Choroid plexus epithelial cell (primary cell): ENCODE measurements around the gene NFKBIB.
A peak's percentile ranks its signal among the peaks of the same experiment; 100 is the strongest.

Source experiments
- DNase-seq: peaks from one replicate; pipeline ENCODE4 v3.0.0-alpha.2; 2010; ENCODE audit warnings: low read depth
- H3K4me3 ChIP-seq: 2 replicates; pipeline ENCODE4 v1.5.1; 2011; ENCODE audit warnings: low read depth, mild to moderate bottlenecking, control low read depth, low read length, moderate library complexity
- TF ChIP-seq, protein P1 (sequence below): conservative IDR thresholded peaks from 2 replicates; pipeline ENCODE4 v1.5.1; 2011; ENCODE audit warnings: low read depth, mild to moderate bottlenecking, control low read depth, inconsistent platforms, low read length, moderate library complexity

Gene NFKBIB

DNA sequence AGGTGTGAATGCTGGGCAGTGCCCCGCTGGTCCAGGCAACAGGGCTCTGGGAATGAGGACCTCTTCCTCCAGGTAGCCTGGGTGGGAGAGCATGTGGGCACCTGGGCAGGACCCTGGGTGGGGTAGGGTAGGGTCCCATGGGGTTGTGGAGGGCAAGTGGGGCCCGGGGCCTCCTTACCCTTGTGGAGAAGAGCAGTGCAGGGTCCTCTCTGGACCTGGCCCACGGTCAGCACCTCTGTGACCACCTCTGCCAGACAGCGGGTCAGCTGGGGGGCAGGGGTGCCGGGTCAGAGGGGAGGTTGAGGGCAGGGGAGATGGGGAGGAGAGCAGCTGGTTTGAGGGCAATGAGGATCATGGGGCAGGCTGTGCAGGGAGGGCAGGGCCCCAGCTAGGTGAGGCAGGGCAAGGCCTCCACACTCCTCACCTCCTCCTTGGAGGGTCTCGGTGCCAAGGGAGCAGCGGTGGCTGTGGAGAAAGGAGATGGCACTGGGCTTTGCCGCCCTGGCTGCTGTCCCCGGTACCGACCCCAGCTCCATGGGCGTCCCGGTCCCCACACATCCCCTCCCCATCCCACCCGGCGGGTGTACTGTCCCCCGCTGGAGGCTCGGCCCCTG lies 11.7 kb downstream of the NFKBIB start:
- DNase-seq, result no peak
- TF ChIP-seq, protein P1, sequence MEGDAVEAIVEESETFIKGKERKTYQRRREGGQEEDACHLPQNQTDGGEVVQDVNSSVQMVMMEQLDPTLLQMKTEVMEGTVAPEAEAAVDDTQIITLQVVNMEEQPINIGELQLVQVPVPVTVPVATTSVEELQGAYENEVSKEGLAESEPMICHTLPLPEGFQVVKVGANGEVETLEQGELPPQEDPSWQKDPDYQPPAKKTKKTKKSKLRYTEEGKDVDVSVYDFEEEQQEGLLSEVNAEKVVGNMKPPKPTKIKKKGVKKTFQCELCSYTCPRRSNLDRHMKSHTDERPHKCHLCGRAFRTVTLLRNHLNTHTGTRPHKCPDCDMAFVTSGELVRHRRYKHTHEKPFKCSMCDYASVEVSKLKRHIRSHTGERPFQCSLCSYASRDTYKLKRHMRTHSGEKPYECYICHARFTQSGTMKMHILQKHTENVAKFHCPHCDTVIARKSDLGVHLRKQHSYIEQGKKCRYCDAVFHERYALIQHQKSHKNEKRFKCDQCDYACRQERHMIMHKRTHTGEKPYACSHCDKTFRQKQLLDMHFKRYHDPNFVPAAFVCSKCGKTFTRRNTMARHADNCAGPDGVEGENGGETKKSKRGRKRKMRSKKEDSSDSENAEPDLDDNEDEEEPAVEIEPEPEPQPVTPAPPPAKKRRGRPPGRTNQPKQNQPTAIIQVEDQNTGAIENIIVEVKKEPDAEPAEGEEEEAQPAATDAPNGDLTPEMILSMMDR, result no peak
- no peak overlapping the region for H3K4me3 ChIP-seq

DNA sequence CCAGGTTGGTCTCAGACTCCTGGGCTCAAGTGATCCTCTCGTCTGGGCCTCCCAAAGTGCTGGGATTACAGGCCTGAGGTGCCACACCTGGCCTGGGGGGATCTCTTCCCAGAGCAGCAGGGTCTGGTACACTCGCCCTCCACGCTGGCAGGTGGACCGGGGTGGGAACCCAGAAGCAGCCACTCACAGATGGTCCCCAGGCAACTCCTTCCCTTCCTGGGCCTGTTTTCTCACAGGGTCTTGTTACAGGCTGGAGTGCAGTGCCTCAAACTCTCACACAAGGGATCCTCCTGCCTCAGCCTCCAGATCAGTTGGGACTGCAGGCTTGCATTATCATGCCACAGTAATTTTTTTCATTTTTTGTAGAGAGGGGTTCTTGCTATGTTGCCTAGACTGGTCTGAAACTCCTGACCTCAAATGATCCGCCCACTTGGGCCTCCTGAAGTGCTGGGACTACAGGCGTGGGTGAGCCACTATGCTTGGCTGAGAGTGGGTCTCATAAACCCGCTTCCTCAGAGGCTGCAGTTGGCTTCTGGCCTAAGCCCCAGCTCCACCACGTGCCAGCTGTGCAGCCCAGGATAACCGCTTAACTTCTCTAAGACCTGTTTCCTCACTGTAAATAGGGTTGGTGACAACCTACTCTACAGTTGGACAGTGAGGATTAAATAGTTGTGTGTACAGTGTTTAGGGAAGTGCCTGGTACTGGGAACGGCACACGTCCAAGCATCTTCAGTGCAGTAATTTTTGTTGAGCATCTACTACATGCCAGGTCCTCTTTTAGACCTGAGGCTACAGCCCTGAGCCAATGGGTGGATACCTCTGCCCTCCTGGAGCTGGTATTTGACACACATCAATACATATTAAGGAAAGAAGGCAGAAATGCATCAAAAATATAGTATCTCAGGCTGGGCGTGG lies 13.1 kb downstream of the NFKBIB start:
- no peak overlapping the region for H3K4me3 ChIP-seq
- DNase-seq, result peak; percentile 7
- TF ChIP-seq, protein P1, result no peak

DNA sequence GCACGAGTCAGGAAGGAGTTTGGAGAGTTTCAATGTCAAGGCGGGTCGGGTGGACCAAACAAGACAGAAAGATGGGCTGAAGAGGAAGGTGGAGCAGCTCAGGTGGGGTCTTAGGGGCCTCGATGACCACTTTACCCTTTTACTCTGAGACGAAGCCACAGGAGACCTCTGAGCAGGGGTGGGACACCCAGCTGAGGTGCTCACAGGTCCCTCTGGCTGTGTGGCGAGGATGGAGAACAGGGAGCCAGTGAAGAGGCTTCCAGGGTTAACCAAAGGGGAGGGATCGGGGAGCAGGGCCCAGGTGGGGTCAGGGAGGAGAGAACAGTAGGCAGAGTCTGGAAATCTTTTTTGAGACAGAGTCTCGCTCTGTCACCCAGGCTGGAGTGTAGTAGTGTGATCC lies 14.2 kb downstream of the NFKBIB start:
- TF ChIP-seq, protein P1, result no peak
- DNase-seq, result no peak
- H3K4me3 ChIP-seq, result no peak overlapping the region

DNA sequence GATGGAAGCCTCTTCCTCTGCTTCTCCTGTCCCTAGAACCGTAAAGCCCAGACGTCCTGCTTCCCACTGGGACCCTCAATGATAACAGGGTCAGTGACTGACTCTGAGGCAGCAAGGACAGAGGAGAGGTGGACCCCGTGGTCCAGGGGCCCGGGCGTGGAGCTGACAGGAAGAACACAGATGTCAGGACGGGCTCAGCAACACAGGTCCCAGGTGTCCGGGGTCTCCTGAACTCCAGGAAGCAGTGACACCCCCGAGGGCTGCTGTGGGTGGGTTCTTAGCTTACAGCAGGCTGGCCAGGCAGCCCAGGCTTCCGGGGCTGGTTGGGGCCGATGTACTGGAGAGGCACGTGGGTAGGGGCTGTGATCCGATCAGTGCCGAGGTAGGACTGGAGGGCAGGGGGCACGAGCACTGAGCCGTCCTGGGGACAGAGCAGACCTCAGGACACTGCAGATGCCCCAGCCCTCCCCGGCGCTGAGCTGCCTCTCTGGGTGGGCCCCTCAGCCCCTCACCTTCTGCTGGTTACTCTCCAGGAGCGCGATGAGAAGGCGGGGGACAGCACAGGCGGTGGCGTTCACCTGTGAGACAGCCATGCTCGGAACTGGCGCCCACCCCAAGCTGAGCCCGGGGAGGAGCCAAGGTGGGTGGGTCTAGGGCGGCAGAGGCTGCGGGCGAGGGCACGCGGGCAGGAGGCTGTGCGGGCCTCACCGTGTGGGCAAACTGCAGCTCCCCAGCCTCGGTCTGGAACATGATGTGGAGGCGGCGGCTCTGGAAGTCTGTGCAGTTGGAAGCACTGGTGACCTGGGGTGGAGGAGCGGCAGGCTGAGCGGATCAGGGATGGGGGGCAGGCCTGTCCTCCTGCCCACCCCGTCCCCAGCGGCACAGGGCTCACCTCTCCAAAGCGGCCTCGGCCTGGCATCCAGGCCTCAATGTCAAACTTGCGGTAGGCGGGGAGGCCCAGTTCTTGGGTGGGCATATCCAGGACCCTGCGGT lies 15.9 kb downstream of the NFKBIB start:
- TF ChIP-seq, protein P1, result no peak
- no peak for DNase-seq
- no peak overlapping the region for H3K4me3 ChIP-seq

DNA sequence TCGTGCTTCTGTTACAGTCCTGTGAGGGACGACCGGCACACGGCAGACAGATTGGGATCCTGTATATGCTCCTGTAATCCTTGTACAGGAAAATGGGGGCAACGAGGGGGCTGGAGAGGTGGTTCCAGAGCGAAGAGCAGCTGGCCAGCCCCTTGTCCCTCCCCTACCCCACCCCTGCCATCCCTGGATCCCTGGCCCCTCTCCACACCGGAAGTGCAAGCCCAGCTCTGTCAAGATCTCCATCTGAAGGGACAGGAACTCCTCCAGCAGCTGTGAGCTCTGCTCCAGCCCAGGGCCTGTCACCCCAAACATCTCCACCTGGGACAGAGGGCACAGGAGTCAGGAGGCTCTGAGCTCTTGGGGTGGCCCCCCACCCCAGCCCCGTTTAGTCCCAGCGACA lies 17.7 kb downstream of the NFKBIB start:
- no peak for DNase-seq
- no peak overlapping the region for H3K4me3 ChIP-seq
- TF ChIP-seq, protein P1, result no peak

DNA sequence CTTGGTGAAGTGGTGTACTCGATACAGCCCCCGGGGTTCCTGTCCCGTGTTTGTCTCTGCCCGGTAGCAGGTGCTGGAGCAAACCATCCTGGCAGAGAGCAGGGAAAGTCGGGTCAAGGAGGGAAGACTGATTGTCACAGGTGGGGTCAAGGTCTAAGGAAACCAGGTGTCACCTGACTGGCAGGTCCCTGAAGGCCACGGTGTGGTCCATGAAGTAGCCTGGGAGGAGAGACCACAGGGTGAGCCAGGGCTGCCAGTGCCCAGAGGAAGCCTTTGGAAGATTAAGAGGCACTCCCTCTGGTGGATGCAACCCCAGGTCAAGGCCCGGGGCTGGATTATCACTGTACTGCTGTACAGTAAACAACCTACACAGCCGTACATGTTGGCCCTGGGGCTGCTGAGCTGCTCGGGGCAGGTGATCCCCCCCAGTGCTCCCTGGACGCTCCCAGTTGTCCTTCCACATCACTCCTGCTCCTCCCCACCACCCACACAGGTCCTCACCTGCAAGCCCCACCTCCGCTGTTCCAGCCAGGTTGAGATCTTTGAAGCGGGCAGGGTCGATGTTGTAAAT lies 18.2 kb downstream of the NFKBIB start:
- DNase-seq, result no peak
- TF ChIP-seq, protein P1, result peak; percentile 34

More for the DNA sequence above, 18.2 kb downstream of the NFKBIB start:
- H3K4me3 ChIP-seq, result no peak overlapping the region
